Mesenchymal stem cell (in vitro differentiated cells and primary cell): ENCODE measurements around the gene FOXN3.

Experiments
- DNase-seq: peaks from one replicate; pipeline ENCODE4 v3.0.0-alpha.2; 2013
- H2AFZ ChIP-seq: one replicate; pipeline ENCODE4 v1.6.1; 2013; ENCODE audit warnings: low read depth, mild to moderate bottlenecking, control low read depth, inconsistent platforms, low read length, moderate library complexity
- H2AK5ac ChIP-seq: 2 replicates; pipeline ENCODE4 v1.6.1; 2013; ENCODE audit warnings: low read length, moderate library complexity, mild to moderate bottlenecking, inconsistent platforms; ENCODE audit not compliant: severe bottlenecking
- H2BK120ac ChIP-seq: one replicate; pipeline ENCODE4 v1.6.1; 2013; ENCODE audit warnings: low read depth, mild to moderate bottlenecking, inconsistent platforms, low read length, moderate library complexity
- H2BK12ac ChIP-seq, 2 experiments: one replicate each; pipeline ENCODE4 v1.6.1; 2013; ENCODE audit warnings: inconsistent platforms in 2 of 2, low read length in 2 of 2, mild to moderate bottlenecking in 2 of 2, moderate library complexity in 2 of 2, control low read depth in 1 of 2
- H2BK15ac ChIP-seq: one replicate; pipeline ENCODE4 v1.6.1; 2013; ENCODE audit warnings: mild to moderate bottlenecking, low read depth, inconsistent platforms; ENCODE audit not compliant: poor library complexity, severe bottlenecking
- H2BK5ac ChIP-seq: 2 replicates; pipeline ENCODE4 v1.6.1; 2013; ENCODE audit warnings: low read depth, mild to moderate bottlenecking, low read length, control low read depth, inconsistent platforms; ENCODE audit not compliant: poor library complexity, severe bottlenecking
- H3K14ac ChIP-seq, 2 experiments: one replicate each; pipeline ENCODE4 v1.6.1; 2013; ENCODE audit warnings: inconsistent platforms in 2 of 2, low read length in 2 of 2, control low read depth in 1 of 2, mild to moderate bottlenecking in 1 of 2, moderate library complexity in 1 of 2
- H3K18ac ChIP-seq, 2 experiments: one replicate each; pipeline ENCODE4 v1.6.1; 2013; ENCODE audit warnings: inconsistent platforms in 2 of 2, low read length in 2 of 2, control low read depth in 1 of 2, low read depth in 1 of 2, mild to moderate bottlenecking in 1 of 2
- H3K23ac ChIP-seq, 2 experiments: one replicate each; pipeline ENCODE4 v1.6.1; 2013; ENCODE audit warnings: inconsistent platforms in 2 of 2, low read length in 2 of 2, mild to moderate bottlenecking in 2 of 2, moderate library complexity in 2 of 2, control low read depth in 1 of 2
- H3K27ac ChIP-seq: 2 replicates; pipeline ENCODE4 v1.5.1; 2013; ENCODE audit warnings: mild to moderate bottlenecking, moderate library complexity, low read length, control low read depth, inconsistent platforms; ENCODE audit not compliant: poor library complexity, severe bottlenecking
- H3K27me3 ChIP-seq, 2 experiments: 2 replicates each; pipeline versions ENCODE4 v1.6.1 to v1.7.0; 2013; ENCODE audit warnings: low read length in 2 of 2, mild to moderate bottlenecking in 2 of 2, moderate library complexity in 2 of 2, control low read depth in 1 of 2, inconsistent platforms in 1 of 2; ENCODE audit not compliant: control insufficient read depth in 1 of 2, insufficient read depth in 1 of 2
- H3K36me3 ChIP-seq, 2 experiments: 2 replicates each; pipeline versions ENCODE4 v1.6.1 to v1.7.0; 2013; ENCODE audit warnings: low read length in 2 of 2, control low read depth in 1 of 2, inconsistent platforms in 1 of 2, low read depth in 1 of 2, mild to moderate bottlenecking in 1 of 2; ENCODE audit not compliant: insufficient read depth in 2 of 2, control insufficient read depth in 1 of 2
- H3K4ac ChIP-seq, 2 experiments: one replicate each; pipeline ENCODE4 v1.6.1; 2013; ENCODE audit warnings: inconsistent platforms in 2 of 2, low read length in 2 of 2, mild to moderate bottlenecking in 2 of 2, moderate library complexity in 2 of 2, control low read depth in 1 of 2, low read depth in 1 of 2
- H3K4me1 ChIP-seq: 2 replicates; pipeline ENCODE4 v1.6.1; 2013; ENCODE audit warnings: low read depth, low read length, control low read depth; ENCODE audit not compliant: control insufficient read depth, insufficient read depth
- H3K4me2 ChIP-seq: 2 replicates; pipeline ENCODE4 v1.6.1; 2013; ENCODE audit warnings: low read length, mild to moderate bottlenecking, inconsistent platforms; ENCODE audit not compliant: poor library complexity, severe bottlenecking
- H3K4me3 ChIP-seq, 2 experiments: 2 replicates each; pipeline versions ENCODE4 v1.5.1 to v1.7.0; 2013; ENCODE audit warnings: low read length in 2 of 2, mild to moderate bottlenecking in 2 of 2, control low read depth in 1 of 2, low read depth in 1 of 2; ENCODE audit not compliant: insufficient read depth in 1 of 2
- H3K79me1 ChIP-seq: replicated peaks from 2 replicates; pipeline ENCODE4 v1.6.1; 2013; ENCODE audit warnings: mild to moderate bottlenecking, control low read depth, low read length, inconsistent platforms; ENCODE audit not compliant: poor library complexity, severe bottlenecking
- H3K9ac ChIP-seq: 2 replicates; pipeline ENCODE4 v1.7.0; 2013; ENCODE audit warnings: mild to moderate bottlenecking, low read length, moderate library complexity
- H3K9me3 ChIP-seq: 2 replicates; pipeline ENCODE4 v1.7.0; 2013; ENCODE audit warnings: mild to moderate bottlenecking, low read length; ENCODE audit not compliant: control insufficient read depth
- H4K8ac ChIP-seq: one replicate; pipeline ENCODE4 v1.6.1; 2013; ENCODE audit warnings: inconsistent platforms, mild to moderate bottlenecking, low read length, moderate library complexity
- H4K91ac ChIP-seq: one replicate; pipeline ENCODE4 v1.6.1; 2013; ENCODE audit warnings: mild to moderate bottlenecking, low read length, inconsistent platforms
- WGBS: methylation state at CpG from one replicate; pipeline ENCODE4 v1.1.7; 2013; ENCODE audit warnings: mixed read lengths; 5-methylcytosine and 5-hydroxymethylcytosine counted together

Gene FOXN3

GRCh38 chr14:89430391-89431236, 13.6 kb upstream of the FOXN3 start:
- WGBS, result 56% methylated on average over 3 of the region's 9 CpGs
- H3K23ac ChIP-seq, result no peak overlapping the region
- H4K91ac ChIP-seq, result no peak overlapping the region

GRCh38 chr14:89429199-89430181, 12.5 kb upstream of the FOXN3 start:
- 37% methylated on average over 14 of the region's 14 CpGs for WGBS
- H3K4me2 ChIP-seq, result peak overlapping the region; percentile 54
- no peaks in the 10 kb centered on the region for H3K27me3 ChIP-seq
- peaks cover 7% of the 10 kb centered on the region for H3K79me1 ChIP-seq
- peak overlapping the region; percentile 74 for H3K9ac ChIP-seq
- no peak overlapping the region for H4K91ac ChIP-seq
- H4K8ac ChIP-seq, result no peak overlapping the region
- peak overlapping the region; percentile 98 for H3K27ac ChIP-seq
- H3K4me1 ChIP-seq, result peaks cover 15% of the 10 kb centered on the region
- H2BK120ac ChIP-seq, result no peak overlapping the region
- peak overlapping the region in 1 of 2 experiments; percentile 73 for H3K18ac ChIP-seq
- no peak overlapping the region for H3K23ac ChIP-seq
- peak; percentile 63 for DNase-seq
- peak overlapping the region; percentile 80 for H2BK5ac ChIP-seq
- no peak overlapping the region for H2BK15ac ChIP-seq
- H2AK5ac ChIP-seq, result peak overlapping the region; percentile 97
- H3K4ac ChIP-seq, result no peak overlapping the region
- H2AFZ ChIP-seq, result no peak overlapping the region
- peak overlapping the region in 1 of 2 experiments; percentile 64 for H3K4me3 ChIP-seq
- H2BK12ac ChIP-seq, result no peak overlapping the region
- H3K9me3 ChIP-seq, result no peaks in the 10 kb centered on the region
- no peak overlapping the region for H3K14ac ChIP-seq
- H3K36me3 ChIP-seq, result no peaks in the 10 kb centered on the region

More at GRCh38 chr14:89430391-89431236, 13.6 kb upstream of the FOXN3 start:
- Histone ChIP-seq H2BK12ac (no peak overlapping the region), H3K4ac (no peak overlapping the region), H2BK15ac (no peak overlapping the region), H2AK5ac (peak overlapping the region; percentile 88), H3K36me3 (no peaks in the 10 kb centered on the region), H3K4me2 (no peak overlapping the region), H2BK120ac (no peak overlapping the region), H3K4me3 (peak overlapping the region in 1 of 2 experiments; percentile 64), H2AFZ (no peak overlapping the region), H3K14ac (no peak overlapping the region), H3K9ac (peak overlapping the region; percentile 74), H3K27me3 (no peaks in the 10 kb centered on the region), H3K27ac (peak overlapping the region; percentile 98), H3K18ac (no peak overlapping the region), H4K8ac (no peak overlapping the region), H3K9me3 (no peaks in the 10 kb centered on the region), H2BK5ac (no peak overlapping the region), H3K79me1 (peaks cover 13% of the 10 kb centered on the region), H3K4me1 (peaks cover 18% of the 10 kb centered on the region)
- peak; percentile 38 for DNase-seq

GRCh38 chr14:89428546-89429198, 11.6 kb upstream of the FOXN3 start:
- Histone ChIP-seq H3K14ac (peak overlapping the region in 1 of 2 experiments; percentile 26), H3K18ac (peak overlapping the region; percentile 41 to 73), H3K4me2 (no peak overlapping the region), H2BK12ac (peak overlapping the region; percentile 14 to 91), H3K36me3 (no peaks in the 10 kb centered on the region), H3K27me3 (no peaks in the 10 kb centered on the region), H2BK15ac (no peak overlapping the region), H2BK120ac (no peak overlapping the region), H3K4me1 (peaks cover 15% of the 10 kb centered on the region), H2AFZ (no peak overlapping the region), H3K79me1 (peaks cover 7% of the 10 kb centered on the region), H2AK5ac (peak overlapping the region; percentile 97), H4K91ac (peak overlapping the region; percentile 12), H4K8ac (no peak overlapping the region), H2BK5ac (peak overlapping the region; percentile 80), H3K27ac (peak overlapping the region; percentile 98), H3K9me3 (no peaks in the 10 kb centered on the region), H3K9ac (peak overlapping the region; percentile 74), H3K4ac (peak overlapping the region in 1 of 2 experiments; percentile 5), H3K4me3 (peak overlapping the region in 1 of 2 experiments; percentile 64), H3K23ac (no peak overlapping the region)
- DNase-seq, result no peak
- WGBS, result 90% methylated on average over 16 of the region's 17 CpGs
